BE2C (cell line): ENCODE data around the gene RTRAF.

ENCODE experiments used
- DNase-seq: peaks from one replicate; pipeline ENCODE4 v3.0.0-alpha.2; 2020
- H3K27me3 ChIP-seq: fragments of 250-450 bp; sonication (Bioruptor Pico); 2 replicates; pipeline ENCODE4 v1.5.1; 2020; ENCODE audit warnings: mild to moderate bottlenecking
- H3K36me3 ChIP-seq: fragments of 250-450 bp; sonication (Bioruptor Pico); 2 replicates; pipeline ENCODE4 v1.5.1; 2020; ENCODE audit warnings: mild to moderate bottlenecking
- H3K4me1 ChIP-seq: fragments of 250-450 bp; sonication (Bioruptor Pico); 2 replicates; pipeline ENCODE4 v1.5.1; 2020
- H3K4me3 ChIP-seq: 2 replicates; pipeline ENCODE4 v1.5.1; 2011; ENCODE audit warnings: low read depth, low read length
- H3K9me3 ChIP-seq: fragments of 250-450 bp; sonication (Bioruptor Pico); 2 replicates; pipeline ENCODE4 v1.5.1; 2020
- TF ChIP-seq, protein P1 (sequence below): IDR thresholded peaks from 2 replicates; pipeline ENCODE4 v1.5.1; 2012; ENCODE audit warnings: mild to moderate bottlenecking, low read depth, low read length

The RTRAF gene

DNA sequence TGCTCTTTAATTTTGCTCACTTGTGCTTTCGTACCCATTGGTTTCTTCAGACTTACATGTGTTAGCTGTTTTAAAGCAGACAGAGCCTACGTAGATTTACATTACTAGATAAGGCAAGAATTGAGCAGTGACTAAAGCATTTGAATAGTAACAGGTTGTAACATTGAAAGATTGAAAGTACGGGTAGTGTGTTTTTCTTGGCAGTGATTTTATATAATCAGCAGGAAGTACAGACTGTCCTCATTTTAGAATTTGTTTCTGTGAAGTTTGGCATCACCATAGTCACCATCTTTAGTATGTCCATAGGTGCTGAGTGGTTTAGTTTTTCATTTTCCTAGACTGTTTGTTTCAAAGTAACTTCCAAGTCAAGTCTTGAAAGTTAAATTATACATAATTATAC is 14.0 kb downstream of the RTRAF start:
- no peak overlapping the region for H3K4me3 ChIP-seq
- DNase-seq: no peak
- no peaks in the 10 kb centered on the region for H3K27me3 ChIP-seq
- H3K4me1 ChIP-seq: no peaks in the 10 kb centered on the region
- H3K9me3 ChIP-seq: no peaks in the 10 kb centered on the region
- TF ChIP-seq, protein P1, sequence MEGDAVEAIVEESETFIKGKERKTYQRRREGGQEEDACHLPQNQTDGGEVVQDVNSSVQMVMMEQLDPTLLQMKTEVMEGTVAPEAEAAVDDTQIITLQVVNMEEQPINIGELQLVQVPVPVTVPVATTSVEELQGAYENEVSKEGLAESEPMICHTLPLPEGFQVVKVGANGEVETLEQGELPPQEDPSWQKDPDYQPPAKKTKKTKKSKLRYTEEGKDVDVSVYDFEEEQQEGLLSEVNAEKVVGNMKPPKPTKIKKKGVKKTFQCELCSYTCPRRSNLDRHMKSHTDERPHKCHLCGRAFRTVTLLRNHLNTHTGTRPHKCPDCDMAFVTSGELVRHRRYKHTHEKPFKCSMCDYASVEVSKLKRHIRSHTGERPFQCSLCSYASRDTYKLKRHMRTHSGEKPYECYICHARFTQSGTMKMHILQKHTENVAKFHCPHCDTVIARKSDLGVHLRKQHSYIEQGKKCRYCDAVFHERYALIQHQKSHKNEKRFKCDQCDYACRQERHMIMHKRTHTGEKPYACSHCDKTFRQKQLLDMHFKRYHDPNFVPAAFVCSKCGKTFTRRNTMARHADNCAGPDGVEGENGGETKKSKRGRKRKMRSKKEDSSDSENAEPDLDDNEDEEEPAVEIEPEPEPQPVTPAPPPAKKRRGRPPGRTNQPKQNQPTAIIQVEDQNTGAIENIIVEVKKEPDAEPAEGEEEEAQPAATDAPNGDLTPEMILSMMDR: no peak
- peaks cover 90% of the 10 kb centered on the region for H3K36me3 ChIP-seq

DNA sequence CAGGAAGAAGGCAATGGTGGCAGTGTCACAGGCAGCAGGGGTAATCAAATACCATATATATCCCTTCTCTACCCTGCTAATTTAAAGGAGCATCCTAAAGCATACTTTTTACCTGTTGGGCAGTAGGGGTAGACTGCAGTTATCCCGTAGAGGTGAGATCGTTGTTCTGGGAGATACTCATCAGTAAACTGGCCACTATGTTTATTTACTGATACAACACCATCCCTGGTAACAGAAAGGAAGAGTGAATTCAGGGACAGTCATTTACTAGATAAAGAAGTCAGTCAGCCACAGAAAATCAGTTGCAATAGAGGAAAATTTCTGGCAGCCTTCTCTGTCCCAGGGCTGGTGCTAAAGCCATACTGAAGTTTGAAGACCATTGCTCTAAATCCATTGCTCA is 16.3 kb downstream of the RTRAF start:
- TF ChIP-seq, protein P1: no peak
- H3K27me3 ChIP-seq: no peaks in the 10 kb centered on the region
- no peak overlapping the region for H3K4me3 ChIP-seq
- H3K4me1 ChIP-seq: no peaks in the 10 kb centered on the region
- DNase-seq: no peak
- no peaks in the 10 kb centered on the region for H3K9me3 ChIP-seq
- peaks cover 98% of the 10 kb centered on the region for H3K36me3 ChIP-seq

DNA sequence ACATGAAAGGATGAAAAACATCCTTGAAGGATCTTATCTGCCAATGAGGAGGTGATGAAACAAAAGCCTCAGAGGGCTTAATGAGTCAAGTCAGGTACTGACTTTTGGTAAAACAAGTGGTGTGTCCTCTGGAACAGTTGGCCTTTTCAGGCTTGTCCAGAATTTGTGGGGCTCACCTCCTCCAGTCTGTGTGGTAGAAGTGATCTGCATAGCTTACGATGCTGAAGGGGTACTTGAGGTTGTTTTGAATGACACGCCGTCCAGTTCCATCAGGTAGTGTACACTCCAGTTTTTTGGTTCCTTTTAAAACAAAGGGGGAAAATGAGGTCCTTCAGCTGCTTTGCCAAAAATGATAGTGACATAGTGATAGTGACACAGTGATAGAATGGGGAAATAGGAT is 17.0 kb downstream of the RTRAF start:
- Histone ChIP-seq H3K4me1 (no peaks in the 10 kb centered on the region), H3K9me3 (no peaks in the 10 kb centered on the region), H3K27me3 (no peaks in the 10 kb centered on the region), H3K36me3 (peaks cover 98% of the 10 kb centered on the region), H3K4me3 (no peak overlapping the region)
- no peak for DNase-seq
- TF ChIP-seq, protein P1: no peak

DNA sequence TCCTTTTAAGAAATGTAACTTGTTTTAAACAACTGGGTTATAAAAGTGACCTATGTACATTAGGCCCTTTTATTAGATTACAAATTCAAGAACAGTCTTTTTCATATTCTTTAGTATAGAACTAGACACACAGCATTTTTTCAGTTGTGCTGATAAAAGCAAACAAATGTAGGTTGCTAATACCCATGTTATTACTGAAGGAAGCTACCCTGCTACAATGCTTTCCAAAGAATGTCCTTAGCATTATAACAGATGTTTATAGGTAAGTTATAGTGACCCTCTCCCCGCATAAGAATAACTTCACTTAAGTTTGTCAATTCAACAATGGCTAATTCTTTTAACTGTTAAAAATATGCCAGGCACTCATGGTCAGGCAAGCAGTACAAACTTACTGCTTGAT is 17.9 kb downstream of the RTRAF start:
- Histone ChIP-seq H3K27me3 (no peaks in the 10 kb centered on the region), H3K9me3 (no peaks in the 10 kb centered on the region), H3K4me1 (no peaks in the 10 kb centered on the region), H3K36me3 (peaks cover 96% of the 10 kb centered on the region), H3K4me3 (no peak overlapping the region)
- DNase-seq: no peak
- TF ChIP-seq, protein P1: no peak

DNA sequence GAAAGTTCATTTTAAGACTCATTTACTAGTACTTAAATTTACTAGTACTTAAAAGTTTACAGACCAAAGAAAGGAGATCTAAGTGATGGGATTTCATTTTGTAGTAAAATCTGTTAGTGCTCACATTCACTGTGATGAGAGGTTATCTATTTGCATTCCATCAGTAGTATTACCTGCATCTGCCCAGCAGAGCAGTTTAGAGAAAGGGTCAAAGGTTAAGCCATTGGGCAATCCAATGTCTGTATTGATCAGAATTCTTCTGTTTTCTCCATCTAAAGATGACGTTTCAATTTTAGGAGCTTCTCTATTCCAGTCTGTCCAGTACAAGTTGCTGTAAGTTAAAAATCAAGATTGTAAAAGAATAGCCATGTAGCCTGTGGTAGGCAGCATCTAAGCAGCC is 18.3 kb downstream of the RTRAF start:
- Histone ChIP-seq H3K36me3 (peaks cover 92% of the 10 kb centered on the region), H3K27me3 (no peaks in the 10 kb centered on the region), H3K4me3 (no peak overlapping the region), H3K4me1 (peaks cover 3% of the 10 kb centered on the region; the same call in 1 of the 2 replicates), H3K9me3 (no peaks in the 10 kb centered on the region)
- TF ChIP-seq, protein P1: no peak
- no peak for DNase-seq

DNA sequence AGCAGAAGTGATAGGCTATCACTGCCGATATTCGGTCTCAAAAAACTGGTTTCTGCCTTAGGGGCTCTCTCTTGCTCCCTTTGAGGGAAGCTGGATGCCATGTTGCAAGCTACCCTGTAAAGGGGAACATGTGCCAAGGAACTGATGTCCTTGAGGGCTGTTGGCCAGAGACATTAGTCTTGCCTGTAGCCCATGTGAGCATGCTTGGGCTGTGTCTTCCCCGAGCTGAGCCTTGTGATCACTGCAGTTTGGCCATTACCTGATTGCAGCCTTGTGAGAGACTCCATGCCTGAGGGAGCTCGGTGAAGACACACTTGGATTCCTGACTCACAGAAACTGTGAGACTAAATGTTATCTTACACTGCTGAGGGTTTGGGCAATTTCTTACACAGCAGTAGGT is 18.8 kb downstream of the RTRAF start:
- DNase-seq: no peak
- Histone ChIP-seq H3K27me3 (no peaks in the 10 kb centered on the region), H3K4me1 (peaks cover 6% of the 10 kb centered on the region; the same call in 1 of the 2 replicates), H3K9me3 (no peaks in the 10 kb centered on the region), H3K4me3 (no peak overlapping the region), H3K36me3 (peaks cover 87% of the 10 kb centered on the region)
- TF ChIP-seq, protein P1: no peak
